HG02642 (cell line): ENCODE measurements around the gene PDE4D.
"Not testable (repeated sequence)": the region's sequence is repeated elsewhere in the genome, so short reads cannot be mapped to it uniquely, and the experiment has no call there.

Experiments
- ATAC-seq: cut with Tn5 transposase; IDR thresholded peaks from one replicate; pipeline ENCODE4 v1.9.1; 2021; ENCODE audit warnings: mild to moderate bottlenecking; ENCODE audit not compliant: unreplicated experiment, poor library complexity

Gene PDE4D

GRCh38 chr5:59327191-59327980 lies 566.1 kb downstream of the PDE4D start:
- no peak for ATAC-seq

DNA sequence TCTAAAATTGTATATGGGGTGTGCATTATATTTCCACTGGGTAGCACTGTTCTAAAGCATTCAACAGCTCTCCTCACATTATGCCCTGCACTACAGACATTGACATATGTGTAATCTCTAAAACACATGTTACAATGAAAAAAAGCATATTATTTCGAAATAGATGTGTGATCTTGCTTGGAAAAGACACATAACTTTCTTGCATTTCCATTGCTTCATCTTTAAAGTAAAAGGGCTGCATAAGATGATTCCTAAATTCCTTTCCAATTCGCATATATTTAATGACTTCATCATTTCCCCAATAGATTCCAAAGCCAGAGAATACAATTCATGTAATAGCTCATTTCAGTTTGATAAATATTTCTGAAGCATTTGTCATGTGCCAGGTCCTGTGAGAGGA lies 566.9 kb downstream of the PDE4D start:
- ATAC-seq: no peak

DNA sequence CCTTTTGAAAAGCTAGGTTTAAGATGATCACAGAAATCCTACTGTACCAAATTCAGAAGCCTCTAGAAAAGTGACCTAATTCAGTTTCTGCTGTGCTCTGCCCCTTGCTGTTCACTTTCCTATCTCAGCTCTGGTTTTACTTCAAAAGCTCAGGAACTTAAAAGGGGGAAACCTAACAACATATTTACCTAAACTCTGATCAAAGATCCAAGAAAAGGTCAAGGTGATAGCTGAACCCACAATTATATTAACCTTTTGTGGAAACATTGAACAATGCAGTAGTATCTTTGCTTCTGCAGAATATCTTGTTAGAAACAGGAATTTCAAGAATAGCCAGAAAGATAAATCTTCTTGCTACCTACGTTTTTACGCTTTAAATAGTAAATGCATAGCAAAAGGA lies 568.5 kb downstream of the PDE4D start:
- no peak for ATAC-seq

GRCh38 chr5:59322894-59323293 lies 570.6 kb downstream of the PDE4D start:
- ATAC-seq: no peak

DNA sequence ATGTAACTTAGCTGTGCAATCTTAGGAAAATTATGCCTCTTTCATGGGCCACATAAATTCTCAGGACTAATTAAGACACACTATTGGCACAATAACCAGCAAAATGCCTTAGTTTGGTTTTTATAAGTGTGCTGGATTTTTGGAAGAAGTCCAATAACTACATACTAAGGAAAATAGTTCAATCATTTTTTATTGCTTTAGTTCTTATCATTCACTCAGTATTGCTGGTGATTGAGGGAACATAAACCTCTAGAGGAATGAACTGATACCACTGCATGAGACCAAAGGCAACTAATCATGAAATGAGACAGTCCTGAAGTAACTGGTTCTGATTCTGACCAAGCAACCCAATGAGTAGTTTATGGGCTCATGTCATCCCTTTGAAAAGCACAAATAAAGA lies 571.5 kb downstream of the PDE4D start:
- ATAC-seq: no peak

- ATAC-seq: no peak
Observed at GRCh38 chr5:59321642-59322041, 571.9 kb downstream of the PDE4D start.

- no peak for ATAC-seq
Observed at GRCh38 chr5:59320420-59320819, 573.1 kb downstream of the PDE4D start.

DNA sequence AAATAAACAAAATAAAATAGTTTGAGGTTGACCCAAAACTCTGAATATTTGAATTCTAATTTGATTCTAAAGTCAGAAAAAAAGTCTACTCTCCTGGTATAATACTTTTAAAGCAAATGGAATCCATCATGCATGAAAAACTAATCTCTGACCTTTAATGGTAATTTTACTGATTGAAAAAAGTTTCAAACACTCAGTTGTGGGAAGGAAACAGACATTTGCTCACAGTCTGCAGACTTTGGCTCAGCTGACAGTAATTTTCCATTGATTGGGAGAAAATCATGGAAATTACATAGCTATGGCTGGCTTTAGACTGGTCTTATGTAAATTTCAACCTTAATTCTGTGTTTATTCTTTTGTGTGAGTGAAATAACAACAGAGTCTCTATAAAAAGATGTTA lies 574.3 kb downstream of the PDE4D start:
- ATAC-seq: no peak

- no peak for ATAC-seq
Observed at GRCh38 chr5:59317774-59318205, 575.7 kb downstream of the PDE4D start.

DNA sequence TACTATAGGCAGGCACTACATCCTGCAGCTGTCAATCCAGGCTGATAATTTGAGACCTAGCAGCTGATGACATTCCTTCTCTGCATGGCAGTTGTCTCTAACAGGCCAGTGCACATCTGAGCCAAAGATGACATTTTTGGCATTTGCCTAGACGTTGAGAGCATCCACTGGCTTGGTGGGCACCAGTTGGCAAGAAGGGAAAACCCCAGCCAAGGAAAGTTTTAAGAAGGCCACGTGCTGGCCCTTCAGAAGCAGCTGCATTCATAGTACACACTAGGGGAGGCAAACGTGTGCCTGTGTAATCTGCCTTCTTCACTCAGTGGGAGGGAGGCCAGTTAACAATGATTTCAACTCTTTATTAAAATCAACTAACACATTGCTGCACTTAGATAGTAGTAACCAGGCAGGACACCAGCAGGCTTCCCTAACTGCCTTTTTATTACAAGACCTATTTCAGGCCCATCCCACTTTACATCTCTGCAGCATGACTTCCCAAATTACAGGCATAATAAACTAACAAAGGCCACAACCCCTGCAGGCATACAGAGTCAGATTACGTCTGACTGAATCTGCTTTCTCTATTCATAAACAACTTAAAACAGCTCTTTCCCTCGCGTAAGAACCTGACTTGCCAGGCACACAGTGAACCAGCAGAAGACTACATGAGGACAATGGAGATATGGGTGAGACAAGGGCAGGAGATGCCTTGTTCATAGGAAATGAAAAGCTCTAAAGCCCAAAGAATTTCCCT lies 576.3 kb downstream of the PDE4D start:
- no peak for ATAC-seq

DNA sequence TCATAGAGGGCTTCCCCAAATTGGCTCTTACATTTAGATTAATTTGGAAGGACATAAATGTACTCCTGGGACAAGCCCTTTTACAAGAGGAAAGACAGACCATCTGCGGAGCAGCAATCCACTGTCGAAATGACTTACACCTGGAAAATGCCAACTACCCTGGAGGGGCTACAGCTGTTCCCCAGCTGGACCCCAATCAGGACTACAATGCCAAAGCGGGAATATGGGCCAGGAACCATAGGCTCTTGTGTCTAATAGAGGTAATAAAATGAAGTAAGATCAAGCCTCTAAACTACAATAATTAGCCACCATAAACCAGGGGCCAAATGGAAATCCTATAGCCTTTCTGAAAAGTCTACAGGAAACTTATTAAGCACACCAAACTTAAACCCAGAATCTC lies 581.3 kb downstream of the PDE4D start:
- ATAC-seq: no peak

DNA sequence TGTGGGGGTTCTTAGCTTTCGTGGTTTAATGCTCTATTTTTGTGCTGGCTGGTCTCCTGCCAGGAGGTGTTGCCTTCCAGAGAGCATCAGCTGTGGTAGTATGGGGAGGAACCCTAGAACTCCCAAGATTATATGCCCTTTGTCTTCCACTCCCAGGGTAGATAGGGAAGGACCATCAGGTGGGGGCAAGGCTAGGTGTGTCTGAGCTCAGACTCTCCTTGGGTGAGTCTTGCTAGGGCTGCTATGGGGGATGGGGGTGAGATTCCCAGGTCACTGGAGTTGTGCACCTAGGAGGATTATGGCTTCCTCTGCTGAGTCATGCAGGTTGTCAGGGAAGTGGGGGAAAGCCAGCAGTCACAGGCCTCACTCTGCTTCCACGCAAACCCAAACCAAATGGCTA lies 584.8 kb downstream of the PDE4D start:
- ATAC-seq: not testable (repeated sequence)

DNA sequence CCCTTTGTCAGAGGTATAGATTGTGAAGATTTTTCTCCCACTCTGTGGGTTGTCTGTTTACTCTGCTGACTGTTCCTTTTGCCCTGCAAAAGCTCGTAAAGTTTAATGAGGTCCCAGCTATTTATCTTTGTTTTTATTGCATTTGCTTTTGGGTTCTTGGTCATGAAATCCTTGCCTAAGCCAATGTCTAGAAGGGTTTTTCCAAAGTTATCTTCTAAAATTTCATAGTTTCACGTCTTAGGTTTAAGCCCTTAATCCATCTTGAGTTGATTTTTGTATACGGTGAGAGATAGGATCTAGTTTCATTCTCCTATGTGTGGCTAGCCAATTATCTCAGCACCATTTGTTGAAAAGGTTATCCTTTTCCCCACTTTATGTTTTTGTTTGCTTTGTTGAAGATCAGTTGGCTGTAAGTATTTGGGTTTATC lies 590.2 kb downstream of the PDE4D start:
- ATAC-seq: not testable (repeated sequence)

DNA sequence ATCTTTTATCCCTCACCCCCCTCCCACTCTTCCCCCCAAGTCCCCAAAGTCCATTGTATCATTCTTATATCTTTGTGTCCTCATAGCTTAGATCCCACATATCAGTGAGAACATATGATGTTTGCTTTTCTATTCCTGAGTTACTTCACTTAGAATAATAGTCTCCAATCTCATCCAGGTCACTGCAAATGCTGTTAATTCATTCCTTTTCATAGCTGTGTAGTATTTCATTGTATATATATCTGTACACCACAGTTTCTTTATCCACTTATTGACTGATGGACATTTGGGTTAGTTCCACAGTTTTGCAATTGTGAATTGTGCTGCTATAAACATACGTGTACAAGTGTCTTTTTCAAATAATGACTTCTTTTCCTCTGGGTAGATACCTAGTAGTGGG lies 591.0 kb downstream of the PDE4D start:
- not testable (repeated sequence) for ATAC-seq

DNA sequence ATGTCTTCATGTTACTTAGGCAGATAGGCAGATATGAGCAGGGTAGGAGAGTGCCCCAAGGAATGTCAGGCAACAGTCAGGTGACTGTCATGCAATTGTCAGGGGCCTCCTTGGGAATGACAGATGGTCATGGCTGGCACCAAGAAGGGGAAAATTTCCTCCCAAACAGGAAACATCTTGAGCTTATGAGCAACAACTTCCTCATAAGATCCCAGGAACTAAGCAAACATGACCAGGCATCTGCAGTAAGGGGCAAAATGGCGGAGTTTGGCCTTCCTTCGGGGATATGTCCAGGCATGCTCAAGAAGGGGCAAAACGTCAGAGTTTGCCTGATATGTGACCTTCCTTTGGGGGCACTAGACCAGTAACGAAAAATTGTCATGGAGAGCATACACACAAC lies 591.8 kb downstream of the PDE4D start:
- no peak for ATAC-seq

GRCh38 chr5:59300930-59301329 lies 592.6 kb downstream of the PDE4D start:
- ATAC-seq: no peak

GRCh38 chr5:59299006-59299405 lies 594.5 kb downstream of the PDE4D start:
- no peak for ATAC-seq

GRCh38 chr5:59296317-59297264 lies 596.9 kb downstream of the PDE4D start:
- no peak for ATAC-seq

DNA sequence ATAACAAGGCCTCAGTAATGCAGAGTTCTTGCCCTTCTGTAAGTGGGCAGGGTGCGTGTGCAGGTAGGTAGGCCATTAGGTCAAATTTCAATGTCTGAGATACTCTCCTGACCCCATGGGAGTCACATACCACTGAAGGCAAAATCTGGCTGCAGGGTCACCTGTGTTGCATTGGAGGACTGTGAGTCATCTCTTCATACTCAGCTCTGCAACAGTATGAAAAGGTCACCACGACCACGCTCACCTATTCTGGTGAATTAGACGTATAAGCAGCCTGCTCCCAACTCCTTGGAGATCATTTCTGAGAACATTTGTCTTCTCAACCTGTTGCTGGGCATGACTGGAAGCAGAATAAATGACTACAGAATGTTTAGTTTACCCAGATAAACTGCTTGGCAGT lies 599.8 kb downstream of the PDE4D start:
- ATAC-seq: no peak

DNA sequence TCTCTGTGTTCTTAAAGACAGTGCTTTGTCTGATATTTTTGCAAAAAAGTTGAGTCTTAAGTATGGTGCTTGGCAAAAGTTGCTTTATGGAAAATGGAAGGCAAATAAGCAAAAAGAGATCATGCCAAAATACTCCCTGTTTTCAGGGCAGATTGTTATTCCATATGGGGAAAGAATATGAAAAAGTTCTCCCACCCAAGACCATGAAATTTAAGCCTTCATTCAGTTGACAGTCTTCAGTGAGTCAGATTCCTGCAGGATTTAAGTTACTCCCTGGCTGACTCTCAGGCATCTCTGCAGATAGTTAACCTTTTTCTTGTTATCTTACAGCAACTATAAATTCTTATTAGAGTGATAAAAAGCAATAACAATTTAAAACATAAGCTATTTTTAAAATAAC lies 601.6 kb downstream of the PDE4D start:
- ATAC-seq: no peak

- no peak for ATAC-seq
Observed at GRCh38 chr5:59287884-59288283, 605.6 kb downstream of the PDE4D start.
